OCI-LY3 (cell line): Measurements from ENCODE around the gene STX1A.

Experiments used
- H2AFZ ChIP-seq: fragments of 200-600, 300-600 bp; shearing (Covaris generic); 2 replicates; pipeline ENCODE4 v1.6.0; 2014; ENCODE audit warnings: antibody characterized with exemption, low read depth, low read length
- H3K27ac ChIP-seq: fragments of 200-600, 300-600 bp; sonication (generic); 2 replicates; pipeline ENCODE4 v1.5.1; 2014; ENCODE audit warnings: mild to moderate bottlenecking, low read length, moderate library complexity, mixed read lengths
- H3K27me3 ChIP-seq: fragments of 200-600, 300-600 bp; sonication (generic); 2 replicates; pipeline ENCODE4 v1.6.1; 2014; ENCODE audit warnings: low read depth, low read length, mixed read lengths
- H3K36me3 ChIP-seq: fragments of 200-600, 300-600 bp; sonication (generic); replicated peaks from 2 replicates; pipeline ENCODE3; 2014; ENCODE audit warnings: low read depth, low read length, mixed read lengths
- H3K4me1 ChIP-seq: fragments of 300-600, 200-600 bp; sonication (generic); 2 replicates; pipeline ENCODE4 v1.6.1; 2014; ENCODE audit warnings: low read length, mixed read lengths
- H3K4me2 ChIP-seq: fragments of 200-600, 300-600 bp; sonication (generic); 2 replicates; pipeline ENCODE4 v1.6.1; 2014; ENCODE audit warnings: low read length, mixed read lengths
- H3K4me3 ChIP-seq: fragments of 300-600, 200-600 bp; sonication (generic); 2 replicates; pipeline ENCODE4 v1.5.1; 2014; ENCODE audit warnings: antibody characterized with exemption, mild to moderate bottlenecking, low read length, moderate library complexity
- H3K79me2 ChIP-seq: fragments of 300-600, 200-600 bp; shearing (Covaris generic); 2 replicates; pipeline ENCODE4 v1.6.1; 2014; ENCODE audit warnings: mild to moderate bottlenecking, low read length, mixed read lengths
- H3K9ac ChIP-seq: fragments of 300-600, 200-600 bp; shearing (Covaris generic); 2 replicates; pipeline ENCODE4 v1.6.0; 2014; ENCODE audit warnings: mild to moderate bottlenecking, low read length, moderate library complexity
- H3K9me3 ChIP-seq: fragments of 200-600, 300-600 bp; shearing (Covaris generic); 2 replicates; pipeline ENCODE4 v1.6.1; 2014; ENCODE audit warnings: low read length, mixed read lengths; ENCODE audit not compliant: insufficient read depth
- H4K20me1 ChIP-seq: fragments of 200-600, 300-600 bp; sonication (generic); 2 replicates; pipeline ENCODE4 v1.6.1; 2016; ENCODE audit warnings: low read length, mixed read lengths; ENCODE audit not compliant: insufficient read depth
- CTCF ChIP-seq: fragments of 200-600, 300-600 bp; sonication (generic); IDR thresholded peaks from 2 replicates; pipeline ENCODE4 v1.5.1; 2014; ENCODE audit warnings: antibody characterized with exemption, low read length, low read depth
- EZH2phosphoT487 ChIP-seq: fragments of 200-600 bp; shearing (Covaris generic); IDR thresholded peaks from 2 replicates; pipeline ENCODE4 v1.6.1; 2018; ENCODE audit warnings: antibody characterized with exemption, mixed run types, low read depth

STX1A gene

GRCh38 chr7:73746378-73746777 lies 26.9 kb upstream of the STX1A start:
- Histone ChIP-seq H3K9me3 (no peaks in the 10 kb centered on the region), H4K20me1 (no peaks in the 10 kb centered on the region), H2AFZ (no peak overlapping the region), H3K4me2 (no peak overlapping the region), H3K4me3 (no peak overlapping the region), H3K27ac (no peak overlapping the region), H3K79me2 (no peaks in the 10 kb centered on the region), H3K9ac (no peak overlapping the region), H3K36me3 (no peaks in the 10 kb centered on the region), H3K27me3 (no peaks in the 10 kb centered on the region), H3K4me1 (peaks cover 25% of the 10 kb centered on the region)
- no peak for TF ChIP-seq EZH2phosphoT487

DNA sequence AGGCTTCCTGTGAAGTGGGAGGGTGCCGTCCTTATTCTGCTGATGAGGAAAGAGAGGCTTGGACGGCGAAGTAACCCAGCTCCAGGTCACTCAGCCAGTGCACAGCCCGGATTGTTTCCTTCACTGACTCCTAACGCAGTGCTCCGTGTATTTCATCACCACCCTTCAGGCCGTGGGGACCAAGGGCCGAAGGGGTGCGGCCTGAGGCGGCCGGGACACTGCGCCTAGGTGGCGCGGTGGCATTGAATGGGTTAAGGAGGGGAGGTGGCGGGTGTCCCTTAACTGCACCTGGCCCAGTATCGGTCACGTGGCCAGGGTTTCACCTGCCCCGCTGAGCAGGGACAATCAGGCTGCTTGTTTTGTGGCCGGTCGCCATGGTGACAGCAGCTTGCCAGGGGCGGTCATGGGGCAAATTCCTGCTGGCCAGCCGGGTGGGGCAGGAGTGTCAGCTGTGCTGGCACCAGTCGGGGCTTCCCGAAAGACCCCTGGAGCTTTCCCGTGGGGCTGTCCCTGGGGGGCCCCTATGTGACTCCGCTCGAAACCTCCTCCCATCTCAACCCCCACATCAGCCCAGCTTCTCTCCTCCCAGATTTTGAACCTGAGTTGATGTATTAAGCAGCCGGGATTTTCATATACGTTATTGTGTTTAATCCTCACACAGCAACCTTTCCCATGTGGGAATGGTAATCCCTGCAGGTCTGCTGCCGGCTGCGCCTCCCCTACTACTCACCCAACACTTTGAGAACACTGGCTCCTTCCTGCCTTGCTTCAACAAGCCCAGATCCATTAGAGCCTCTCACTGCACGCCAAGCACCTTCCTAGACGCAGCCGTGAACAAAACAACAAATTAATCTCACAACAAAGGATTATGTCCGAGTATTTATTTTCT lies 23.5 kb upstream of the STX1A start:
- H3K4me3 ChIP-seq, result peak overlapping the region; percentile 41
- H3K4me2 ChIP-seq, result peak overlapping the region; percentile 53
- H3K36me3 ChIP-seq, result no peaks in the 10 kb centered on the region
- H2AFZ ChIP-seq, result peak overlapping the region; percentile 42; the same call in 1 of the 2 replicates
- TF ChIP-seq CTCF (peak; percentile 23; the same call in 1 of the 2 replicates), EZH2phosphoT487 (no peak)
- peak overlapping the region; percentile 48; the same call in 1 of the 2 replicates for H3K27ac ChIP-seq
- peaks cover 26% of the 10 kb centered on the region for H3K4me1 ChIP-seq
- H4K20me1 ChIP-seq, result peaks cover under 1% of the 10 kb centered on the region; the same call in 1 of the 2 replicates
- no peaks in the 10 kb centered on the region for H3K27me3 ChIP-seq
- H3K9ac ChIP-seq, result peak overlapping the region; percentile 41; the same call in 1 of the 2 replicates
- H3K9me3 ChIP-seq, result no peaks in the 10 kb centered on the region
- H3K79me2 ChIP-seq, result no peaks in the 10 kb centered on the region

- Histone ChIP-seq H3K9ac (peak overlapping the region; percentile 41; the same call in 1 of the 2 replicates), H3K36me3 (no peaks in the 10 kb centered on the region), H3K4me3 (peak overlapping the region; percentile 41), H3K27ac (peak overlapping the region; percentile 45; the same call in 1 of the 2 replicates), H3K27me3 (no peaks in the 10 kb centered on the region), H4K20me1 (peaks cover 6% of the 10 kb centered on the region), H2AFZ (no peak overlapping the region), H3K4me2 (peak overlapping the region; percentile 53), H3K79me2 (peaks cover 6% of the 10 kb centered on the region; the same call in 1 of the 2 replicates), H3K4me1 (peaks cover 31% of the 10 kb centered on the region), H3K9me3 (no peaks in the 10 kb centered on the region)
- TF ChIP-seq EZH2phosphoT487 (no peak), CTCF (no peak)
Observed at GRCh38 chr7:73742338-73742752, 22.9 kb upstream of the STX1A start.

- Histone ChIP-seq H2AFZ (no peak overlapping the region), H3K4me3 (no peak overlapping the region), H3K9ac (no peak overlapping the region), H3K36me3 (peaks cover 6% of the 10 kb centered on the region), H3K9me3 (no peaks in the 10 kb centered on the region), H3K79me2 (peaks cover 6% of the 10 kb centered on the region; the same call in 1 of the 2 replicates), H3K27ac (no peak overlapping the region; the same call in 1 of the 2 replicates), H3K4me2 (no peak overlapping the region), H4K20me1 (peaks cover 6% of the 10 kb centered on the region), H3K27me3 (no peaks in the 10 kb centered on the region), H3K4me1 (peaks cover 31% of the 10 kb centered on the region)
- TF ChIP-seq CTCF (no peak), EZH2phosphoT487 (no peak)
Observed at GRCh38 chr7:73741600-73741999, 22.1 kb upstream of the STX1A start.
